Skin epidermis (tissue), 12 donors: ENCODE data around the gene SPATA25.
A peak's percentile ranks its signal among the peaks of the same experiment; 100 is the strongest.
"Not testable (repeated sequence)": the region's sequence is repeated elsewhere in the genome, so short reads cannot be mapped to it uniquely, and the experiment has no call there.

Source experiments
- H3K27ac ChIP-seq, 21 experiments: fragments of 200-600 bp; sonication (generic) in 11 of 21; one replicate each; pipeline ENCODE4 v1.5.0; 2020; ENCODE audit warnings: mild to moderate bottlenecking in 3 of 21, inconsistent platforms in 2 of 21, moderate library complexity in 2 of 21
- H3K4me3 ChIP-seq, 7 experiments: fragments of 200-600 bp; sonication (generic) in 2 of 7; one replicate each; pipeline ENCODE4 v1.5.0; 2020; ENCODE audit warnings: inconsistent platforms in 2 of 7, mild to moderate bottlenecking in 2 of 7, moderate library complexity in 1 of 7

SPATA25 gene

DNA sequence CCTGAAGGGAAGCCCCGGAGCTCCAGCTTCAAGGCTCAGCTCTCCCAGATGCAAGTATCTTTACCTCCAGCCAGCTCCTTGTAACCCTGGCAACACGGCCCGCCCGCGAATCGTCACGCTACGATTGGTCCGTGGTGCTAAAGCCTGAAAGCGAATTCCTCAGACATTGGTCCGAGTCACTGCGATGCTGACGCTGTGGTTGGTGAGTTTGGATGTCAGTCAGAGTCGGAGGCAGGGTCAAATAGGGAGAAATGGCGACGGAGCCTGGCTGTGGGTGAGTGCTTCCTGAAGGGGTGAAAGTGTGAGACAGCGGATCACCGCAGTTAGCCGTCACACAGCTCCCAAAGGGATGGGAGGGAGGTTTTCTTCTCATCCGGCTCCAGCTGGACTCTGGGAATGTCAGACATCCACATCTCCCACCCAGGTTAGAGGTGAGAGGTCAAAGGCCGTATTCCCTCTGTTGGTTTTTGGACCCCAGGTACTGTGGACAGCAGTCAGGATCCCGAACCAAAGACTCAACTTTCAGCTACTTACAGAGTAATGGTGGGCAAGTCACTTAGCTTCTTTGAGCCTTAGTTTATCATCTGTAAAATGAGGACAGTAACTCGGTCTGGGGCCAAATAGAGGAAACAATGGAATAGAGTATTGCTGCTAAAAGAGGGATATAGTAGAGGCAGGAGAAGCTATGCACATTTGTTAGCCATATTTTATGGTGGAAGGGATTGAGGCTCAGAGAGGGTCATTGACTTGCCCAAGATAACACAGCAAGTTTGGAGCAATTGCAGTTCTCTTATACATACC, 6.2 kb downstream of the SPATA25 start, which contains the start of gene ZSWIM1:
Gene ZSWIM1, plus strand, starts transcription at position 240 of the 801 bp plus-strand sequence. CDS start 1,366 bp downstream, outside the sequence.
- Histone ChIP-seq H3K27ac (peak within 1 kb of the TSS in 20 of 21 experiments; percentile 50 to 95 (median 84)), H3K4me3 (peak within 1 kb of the TSS; percentile 34 to 71 (median 57))

DNA sequence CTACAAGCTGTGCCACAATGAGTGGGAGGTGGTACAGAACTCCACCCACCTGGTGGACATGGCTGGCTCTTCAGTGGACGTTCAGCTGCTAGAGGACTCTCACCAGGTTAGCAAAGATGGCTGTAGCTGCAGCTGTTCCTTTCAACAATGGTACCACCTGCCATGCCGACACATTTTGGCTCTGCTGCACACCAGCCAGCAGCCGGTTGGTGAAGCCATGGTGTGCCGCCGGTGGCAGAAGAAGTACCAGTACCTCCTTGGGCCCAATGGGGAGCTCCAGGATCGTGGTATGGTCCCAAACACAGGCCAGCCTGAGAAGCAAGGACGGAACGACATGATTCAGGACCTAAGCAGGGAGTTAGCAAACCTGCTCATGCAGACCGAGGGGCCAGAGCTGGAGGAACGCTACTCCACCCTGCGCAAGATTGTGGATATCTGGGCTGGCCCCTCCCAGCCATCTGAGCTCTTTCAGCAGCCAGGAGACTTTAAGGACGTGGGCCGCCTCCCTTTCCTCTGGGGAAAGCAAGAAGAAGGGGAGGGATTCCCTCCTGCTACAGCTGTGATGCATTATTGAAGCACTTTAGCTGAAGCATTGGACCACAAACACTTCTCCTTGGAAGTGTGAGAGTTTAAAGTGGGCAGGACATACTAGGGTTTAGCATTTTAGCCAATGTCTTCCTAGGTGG, 9.2 kb downstream of the SPATA25 start:
- no peak overlapping the region for H3K4me3 ChIP-seq
- peak overlapping the region in 1 of 21 experiments; percentile 38 for H3K27ac ChIP-seq

DNA sequence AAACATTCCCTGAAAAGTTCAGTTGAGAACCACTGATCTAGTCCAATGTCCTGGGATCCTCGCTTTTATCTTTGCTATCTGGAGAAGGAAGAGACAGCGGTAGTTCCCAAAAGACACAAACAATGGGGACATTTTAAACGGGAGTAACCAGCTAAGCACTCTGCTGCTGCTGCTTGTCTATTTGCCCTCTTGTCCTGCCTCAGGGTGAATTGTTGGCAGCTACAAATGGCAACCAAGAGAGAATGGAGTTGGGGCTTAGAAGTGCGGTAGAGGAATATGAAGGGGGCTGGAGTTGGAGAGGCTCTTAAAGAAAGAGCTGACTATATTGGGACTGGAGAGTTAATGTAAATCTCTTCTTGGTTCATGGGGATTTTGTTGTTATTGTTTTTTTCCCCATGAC, 12.8 kb downstream of the SPATA25 start:
- Histone ChIP-seq H3K4me3 (no peak overlapping the region), H3K27ac (no peak overlapping the region)

DNA sequence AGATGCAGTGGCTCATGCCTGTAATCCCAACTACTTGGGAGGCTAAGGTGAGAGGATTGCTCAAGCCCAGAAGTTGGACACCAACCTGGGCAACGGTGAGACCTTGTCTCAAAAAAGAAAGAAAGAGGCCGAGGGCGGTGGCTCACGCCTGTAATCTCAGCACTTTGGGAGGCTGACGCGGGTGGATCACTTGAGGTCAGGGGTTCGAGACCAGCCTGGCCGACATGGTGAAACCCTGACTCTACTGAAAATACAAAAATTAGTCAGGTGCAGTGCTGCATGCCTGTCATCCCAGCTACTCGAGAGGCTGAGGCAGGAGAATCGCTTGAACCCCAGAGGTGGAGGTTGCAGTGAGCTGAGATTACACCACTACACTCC, 13.3 kb downstream of the SPATA25 start:
- H3K27ac ChIP-seq, H3K4me3 ChIP-seq: not testable (repeated sequence)

DNA sequence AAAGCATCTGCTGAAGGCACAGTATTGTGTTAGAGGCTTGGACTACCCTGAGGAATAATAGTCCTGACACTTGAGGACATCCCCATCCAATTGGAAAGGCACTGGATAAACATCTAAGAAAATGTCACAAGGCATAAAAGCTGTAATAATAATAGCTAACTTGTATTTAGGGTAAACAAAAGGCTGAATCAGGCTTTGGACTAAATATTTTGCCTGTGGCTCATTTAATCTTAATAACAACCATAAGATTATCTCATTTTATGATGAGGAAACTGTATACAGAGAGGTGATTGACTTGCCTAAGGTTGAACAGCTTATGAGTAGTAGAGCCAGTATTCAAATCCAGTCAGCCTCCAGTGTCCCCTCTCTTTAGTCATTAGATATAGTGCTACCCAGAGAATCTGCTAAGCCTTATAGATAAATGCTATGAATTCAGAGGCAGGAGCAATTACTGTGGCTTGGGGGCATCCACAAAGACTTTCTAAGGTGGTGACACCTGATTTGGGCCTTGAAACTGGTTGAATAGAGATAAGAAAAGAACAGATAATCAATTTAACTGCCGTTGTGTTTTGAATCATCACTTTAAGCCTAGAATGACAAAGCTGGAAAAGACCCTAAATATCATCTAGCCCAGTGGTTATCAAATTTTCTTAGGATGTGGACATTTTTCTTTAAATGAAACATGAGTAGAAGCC, 13.9 kb downstream of the SPATA25 start:
- Histone ChIP-seq H3K4me3 (no peak overlapping the region), H3K27ac (peak overlapping the region in 2 of 21 experiments; percentile 10 to 53)

DNA sequence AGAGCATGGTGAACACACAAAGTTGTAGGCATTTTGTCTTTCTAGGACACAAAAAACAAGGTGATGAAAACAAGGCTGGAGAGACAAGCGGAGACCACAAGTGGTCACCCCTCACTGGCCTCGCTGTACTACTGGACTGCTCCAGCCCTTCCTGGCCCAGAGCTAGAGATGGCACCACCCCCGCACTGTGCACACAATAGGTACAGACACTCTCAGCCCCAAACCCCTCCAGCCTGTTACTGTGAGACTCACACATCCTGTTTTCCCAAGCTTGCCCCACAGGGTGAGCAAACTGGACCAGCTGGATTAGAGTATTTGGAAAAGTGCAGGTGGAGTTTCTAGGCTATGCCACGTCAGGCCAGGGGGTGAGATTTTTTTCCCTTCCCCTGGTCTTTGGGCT, 14.8 kb downstream of the SPATA25 start:
- Histone ChIP-seq H3K27ac (peak overlapping the region in 4 of 21 experiments; percentile 21 to 68 (median 45)), H3K4me3 (no peak overlapping the region)

DNA sequence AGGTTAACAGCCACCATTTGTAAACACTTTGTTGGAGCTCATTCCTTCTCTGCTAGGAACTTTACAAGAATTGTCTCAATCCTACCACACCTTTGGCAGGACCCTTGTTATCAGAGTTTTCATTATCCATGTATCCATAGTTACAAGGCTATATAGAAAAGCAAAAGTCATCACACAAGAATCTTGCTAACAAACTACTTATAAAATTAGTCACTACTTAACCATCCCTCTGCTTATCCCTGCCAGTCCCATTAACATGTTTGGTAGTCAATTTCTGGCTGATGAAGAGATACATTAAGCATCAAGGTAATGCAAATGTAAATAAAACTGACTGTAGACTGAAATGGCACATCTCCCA, 19.6 kb downstream of the SPATA25 start:
- H3K27ac ChIP-seq: peak overlapping the region in 4 of 21 experiments; percentile 8 to 44 (median 25)
- H3K4me3 ChIP-seq: no peak overlapping the region

DNA sequence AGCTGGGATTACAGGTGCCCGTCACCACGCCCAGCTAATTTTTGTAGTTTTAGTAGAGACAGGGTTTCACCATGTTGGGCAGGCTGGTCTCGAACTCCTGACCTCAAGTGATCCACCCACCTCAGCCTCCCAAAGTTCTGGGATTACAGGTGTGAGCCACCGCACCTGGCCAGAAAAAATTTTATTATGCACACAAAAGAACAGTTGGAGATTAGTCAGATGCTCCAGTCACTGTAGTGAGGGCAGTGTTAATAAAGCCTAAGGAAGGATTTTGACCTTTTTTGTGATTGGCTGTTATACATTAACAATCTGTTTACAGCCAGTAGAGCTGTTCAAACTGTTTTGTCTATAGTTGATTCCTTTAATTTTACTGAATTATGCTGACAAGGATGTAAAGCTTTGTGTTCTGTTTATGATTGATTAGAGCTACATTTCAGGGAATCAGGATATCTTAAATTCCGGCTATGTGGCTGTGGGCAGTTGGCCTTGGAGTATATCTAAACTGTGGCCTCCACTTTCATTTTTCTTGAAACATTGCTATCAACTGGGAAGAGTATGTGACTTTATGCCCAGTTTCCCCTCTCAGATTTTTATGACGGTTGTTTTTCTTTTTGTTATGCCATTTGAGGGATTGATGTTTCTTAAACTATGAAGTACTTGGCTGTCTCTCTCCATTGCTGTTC, 20.1 kb downstream of the SPATA25 start:
- H3K27ac ChIP-seq: peak overlapping the region in 5 of 21 experiments; percentile 8 to 58 (median 34)
- no peak overlapping the region for H3K4me3 ChIP-seq

DNA sequence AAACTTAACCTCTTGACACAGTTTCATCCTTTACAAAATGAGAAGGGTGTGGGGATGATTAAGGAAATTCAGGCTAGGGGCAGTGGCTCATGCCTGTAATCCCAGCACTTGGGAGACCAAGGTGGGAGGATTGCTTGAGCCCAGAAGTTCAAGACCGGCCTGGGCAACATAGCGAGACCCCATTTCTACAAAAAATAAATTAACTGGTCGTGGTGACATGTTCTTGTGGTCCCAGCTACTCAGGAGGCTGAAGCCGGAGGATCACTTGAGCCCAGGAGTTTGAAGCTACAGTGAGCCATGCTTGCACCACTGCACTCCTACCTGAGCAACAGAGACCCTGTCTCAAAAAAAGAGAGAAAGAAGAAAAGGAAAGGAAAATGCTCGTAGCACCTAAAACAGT, 21.0 kb downstream of the SPATA25 start:
- H3K4me3 ChIP-seq: no peak overlapping the region
- no peak overlapping the region for H3K27ac ChIP-seq

DNA sequence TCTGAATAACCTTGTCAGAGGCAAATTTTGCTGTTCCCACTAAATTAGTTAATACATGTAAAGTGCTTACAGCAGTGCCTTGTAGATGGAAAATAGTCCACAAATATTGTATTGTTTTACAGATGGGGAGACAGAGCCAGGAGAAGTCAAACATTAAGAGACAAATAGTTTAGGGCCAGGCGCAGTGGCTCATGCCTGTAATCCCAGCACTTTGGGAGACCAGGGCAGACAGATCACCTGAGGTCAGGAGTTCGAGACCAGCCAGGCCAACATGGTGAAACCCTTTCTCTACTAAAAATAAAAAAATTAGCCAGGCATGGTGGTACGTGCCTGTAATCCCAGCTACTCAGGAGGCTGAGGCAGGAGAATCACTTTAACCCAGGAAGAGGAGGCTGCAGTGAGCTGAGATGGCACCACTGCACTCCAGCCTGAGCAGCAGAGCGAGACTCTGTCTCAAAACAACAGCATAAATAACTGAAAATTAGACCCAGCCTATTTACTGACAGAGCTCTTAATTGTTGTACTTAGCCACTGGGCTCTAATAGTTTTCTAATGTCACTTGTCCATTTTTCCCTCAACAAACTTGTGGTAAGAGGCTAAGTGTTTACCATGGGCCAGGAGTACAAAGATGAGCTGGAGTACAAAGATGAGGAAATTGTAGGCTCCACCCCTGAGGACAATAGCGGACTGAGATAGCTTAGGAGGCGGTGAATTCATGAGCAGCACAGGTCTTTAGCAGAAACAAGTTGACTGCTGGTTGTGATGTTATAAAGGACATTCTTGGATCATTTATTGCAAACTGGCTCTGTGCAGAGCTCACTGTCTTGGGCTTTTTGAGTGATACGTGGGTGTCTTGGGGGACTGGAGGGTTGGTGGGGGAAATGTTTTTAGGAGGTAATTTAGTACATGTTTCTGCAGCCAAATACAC, 23.6 kb downstream of the SPATA25 start:
- no peak overlapping the region for H3K4me3 ChIP-seq
- H3K27ac ChIP-seq: no peak overlapping the region

DNA sequence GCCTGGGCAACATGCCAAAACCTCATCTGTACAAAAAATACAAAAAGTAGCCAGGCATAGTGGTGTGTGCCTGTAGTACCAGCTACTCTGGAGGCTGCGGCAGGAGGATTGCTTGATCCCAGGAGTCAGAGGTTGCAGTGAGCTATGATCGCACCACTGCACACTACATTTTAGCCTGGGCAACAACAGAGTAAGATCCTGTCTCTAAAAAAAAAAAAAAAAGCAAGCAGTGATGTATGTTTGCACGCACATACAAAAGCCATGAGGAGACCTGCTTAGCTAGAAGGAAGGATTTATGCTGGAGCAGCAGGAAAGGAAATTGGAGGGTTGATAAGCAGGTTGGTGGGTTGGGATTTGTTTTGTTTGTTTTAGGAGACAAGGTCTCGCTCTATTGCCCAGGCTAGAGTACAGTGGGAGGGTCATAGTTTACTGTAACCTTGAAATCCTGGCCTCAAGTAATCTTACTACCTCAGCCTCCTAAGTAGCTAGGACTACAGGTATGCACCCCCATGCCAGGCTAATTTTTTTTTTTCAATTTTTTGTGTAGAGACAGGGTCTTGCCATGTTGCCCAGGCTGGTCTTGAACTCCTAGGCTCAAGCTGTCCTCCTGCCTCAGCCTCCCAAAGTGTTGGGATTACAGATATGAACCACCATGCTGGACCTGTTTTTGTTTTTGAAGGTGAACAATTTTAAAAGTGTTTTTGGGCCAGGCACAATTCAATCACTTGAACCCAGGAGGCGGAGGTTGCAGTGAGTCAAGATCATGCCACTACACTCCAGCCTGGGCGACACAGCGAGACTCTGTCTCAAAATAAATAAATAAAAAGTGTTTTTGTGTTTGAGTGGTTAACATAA, 26.0 kb downstream of the SPATA25 start:
- H3K4me3 ChIP-seq: no peak overlapping the region
- H3K27ac ChIP-seq: no peak overlapping the region

DNA sequence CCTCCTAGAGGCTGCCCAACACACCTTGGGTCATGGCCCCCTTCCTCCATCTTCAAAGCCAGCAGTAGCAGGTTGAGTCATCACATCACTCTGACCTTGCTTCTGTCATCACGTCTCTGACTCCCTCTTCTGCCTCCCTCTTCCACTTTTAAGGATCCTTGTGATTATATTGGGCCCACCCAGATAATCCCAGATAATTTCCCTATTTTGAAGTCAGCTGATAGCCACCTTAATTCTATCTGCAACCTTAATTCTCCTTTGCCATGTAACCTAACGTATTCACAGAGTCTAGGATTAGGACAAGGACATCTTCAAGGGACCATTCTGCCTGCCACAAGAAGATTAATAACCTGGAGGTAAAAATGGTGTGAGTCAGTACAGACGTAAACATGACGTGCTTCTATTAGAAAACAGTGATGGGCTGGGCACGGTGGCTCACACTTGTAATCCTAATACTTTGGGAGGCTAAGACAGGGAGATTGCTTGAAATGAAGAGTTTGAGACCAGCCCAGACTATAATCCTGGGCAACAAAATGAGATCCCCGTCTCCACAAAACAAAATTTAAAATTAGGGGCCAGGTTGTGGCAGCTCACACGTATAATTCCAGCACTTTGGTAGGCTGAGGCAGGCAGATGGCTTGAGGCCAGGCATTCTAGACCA, 26.7 kb downstream of the SPATA25 start:
- Histone ChIP-seq H3K27ac (no peak overlapping the region), H3K4me3 (no peak overlapping the region)

DNA sequence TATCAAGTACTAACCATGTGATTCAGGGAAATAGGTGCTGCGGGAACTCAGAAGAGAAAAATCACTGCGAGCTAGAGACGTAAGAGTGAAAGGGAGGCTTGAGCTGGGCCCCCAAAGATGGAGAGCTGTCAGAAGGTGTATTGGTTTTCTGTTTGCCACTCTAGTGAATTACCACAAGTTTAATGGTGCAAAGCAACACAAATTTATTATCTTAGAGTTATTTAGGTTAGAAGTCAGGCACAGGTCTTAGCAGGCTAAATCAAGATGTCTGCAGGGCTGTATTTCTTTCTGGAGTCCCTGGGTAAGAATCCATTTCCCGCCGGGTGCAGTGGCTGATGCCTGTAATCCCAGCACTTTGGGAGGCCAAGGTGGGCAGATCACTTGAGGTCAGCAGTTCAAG, 27.5 kb downstream of the SPATA25 start:
- H3K4me3 ChIP-seq: no peak overlapping the region

DNA sequence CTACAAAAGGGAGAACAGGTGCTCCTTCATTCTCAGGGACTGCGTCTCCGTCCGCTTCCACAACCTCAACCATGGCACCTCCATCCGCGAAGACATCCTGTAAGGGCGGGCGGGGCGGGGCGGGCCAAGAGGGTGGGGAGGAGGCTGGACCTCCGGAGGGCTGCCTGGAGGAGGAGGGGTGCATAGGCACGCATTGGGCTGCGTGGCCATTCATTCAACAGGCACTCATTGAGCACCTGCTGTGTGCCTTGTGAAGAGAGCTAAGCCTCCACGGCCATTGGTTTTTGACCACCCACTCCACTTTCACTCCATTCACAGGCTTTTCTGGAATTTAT, 29.6 kb downstream of the SPATA25 start:
- H3K27ac ChIP-seq: peak overlapping the region in 20 of 21 experiments; percentile 62 to 97 (median 86)
- peak overlapping the region; percentile 55 to 96 (median 74) for H3K4me3 ChIP-seq

More for the DNA sequence above, 27.5 kb downstream of the SPATA25 start:
- no peak overlapping the region for H3K27ac ChIP-seq

DNA sequence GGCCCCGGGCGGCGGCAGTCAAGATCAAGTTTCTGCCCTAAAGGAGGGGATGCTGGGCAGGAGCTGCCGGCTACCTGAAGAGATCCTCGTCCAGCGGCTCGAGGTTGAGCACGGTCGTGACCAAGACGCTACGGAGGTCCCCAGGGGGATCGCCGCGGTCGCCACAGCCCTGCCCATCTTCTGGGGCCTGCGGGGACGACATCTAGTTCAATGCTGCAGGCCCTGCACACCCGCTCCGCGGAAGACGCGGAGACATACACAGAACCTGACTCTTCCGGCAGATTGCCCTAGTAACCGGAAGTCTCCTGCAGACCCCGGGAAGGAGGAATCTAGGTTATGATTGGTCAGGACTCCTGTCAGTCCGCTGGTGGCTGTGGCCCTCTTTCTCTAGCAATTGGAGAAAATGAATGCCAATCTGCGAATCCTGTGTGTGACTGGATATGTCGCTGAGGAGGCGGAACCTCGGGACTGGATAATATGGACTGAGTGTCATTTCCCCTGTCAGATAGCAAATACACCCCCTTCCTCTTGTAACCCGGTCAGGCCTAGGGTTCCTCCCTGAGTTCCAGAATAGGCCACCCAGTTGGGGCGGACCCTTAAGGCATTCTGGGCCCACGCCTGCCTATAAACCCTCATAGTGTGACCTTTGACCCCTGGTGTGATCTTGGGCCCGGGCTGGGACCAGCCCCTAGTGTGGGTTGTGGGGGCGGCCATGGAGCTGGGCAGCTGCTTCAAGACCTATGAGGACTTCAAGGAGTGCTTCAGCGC, 30.1 kb downstream of the SPATA25 start, which contains the start of the genes ACOT8 and ZSWIM3:
Gene ACOT8, minus strand, starts transcription at position 279 of the 768 bp plus-strand sequence. Its CDS starts 77 bp downstream, at position 202.
Gene ZSWIM3, plus strand, starts transcription at position 501 of the 768 bp plus-strand sequence. Its CDS starts 212 bp downstream, at position 713.
- Histone ChIP-seq H3K27ac (peak within 1 kb of the TSS; percentile 59 to 97 (median 86)), H3K4me3 (peak within 1 kb of the TSS; percentile 55 to 96 (median 74))

DNA sequence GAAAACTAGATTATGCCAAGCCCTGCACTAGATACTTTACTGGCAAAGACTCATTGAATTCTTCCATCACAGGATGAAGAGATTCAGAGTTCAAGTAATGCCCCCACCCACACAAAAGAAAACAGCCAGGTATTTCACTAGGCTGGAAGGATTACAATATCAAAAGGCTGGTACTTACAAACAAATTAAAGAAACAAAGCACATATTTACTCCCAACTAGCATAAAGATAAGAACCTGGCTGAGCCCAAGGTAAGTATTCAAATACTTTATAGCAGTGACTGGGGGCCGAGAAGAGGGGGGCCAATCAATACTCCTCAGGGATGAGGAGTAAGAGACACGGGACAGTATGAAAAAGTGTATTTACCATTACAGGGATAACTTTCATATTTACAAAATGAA, 33.9 kb downstream of the SPATA25 start:
- Histone ChIP-seq H3K4me3 (no peak overlapping the region), H3K27ac (no peak overlapping the region)
